HCT116 (cell line): ENCODE data around the gene THAP2. TPM values are rescaled to one million over a fixed set of nuclear protein-coding genes. Genes with fewer than 3 reads are reported as not detected.

Experiments used
- ATAC-seq: fragments of 200-7000 bp; cut with Tn5 transposase; 2 replicates; pipeline ENCODE4 v1.9.1; 2020; ENCODE audit warnings: mild to moderate bottlenecking, moderate library complexity
- BruUV-seq: library from RNA; stranded (reverse); fragments of 400-500 nt; replicated peaks from 2 replicates; lab custom pipeline; 2021; lab: Mats Ljungman, UMichigan
- CTCF ChIA-PET: fragments of 300-600 bp; sonication (Branson Sonifier 250); formaldehyde crosslinking; loops from one replicate; lab custom pipeline; 2021; ENCODE audit warnings: antibody characterized with exemption; lab: Charles Lee
- POLR2A ChIA-PET: fragments of 300-600, 350-600 bp; sonication (Branson Sonifier 250); formaldehyde crosslinking; loops from one replicate; lab custom pipeline; 2021; ENCODE audit warnings: antibody characterized with exemption; lab: Charles Lee
- RAD21 ChIA-PET, 2 experiments: fragments of 300-600 bp; sonication (Branson Sonifier 250); formaldehyde crosslinking; loops; one replicate each; lab custom pipeline; 2023; ENCODE audit warnings: low total read pairs in 2 of 2; ENCODE audit not compliant: uncharacterized antibody in 2 of 2, unreplicated experiment in 2 of 2, low non-redundant PET in 1 of 2; lab: Charles Lee
- DNase-seq: peaks from one replicate; pipeline ENCODE4 v3.0.0-alpha.2; 2010; ENCODE audit warnings: low read depth, low spot score
- H2AFZ ChIP-seq: fragments of 200-600 bp; shearing (Covaris generic), sonication (generic); 2 replicates; pipeline ENCODE4 v1.6.1; 2017; ENCODE audit warnings: low read depth, mixed run types, mixed read lengths, antibody characterized with exemption, low read length; ENCODE audit not compliant: poor library complexity, severe bottlenecking
- H3K27ac ChIP-seq: 2 replicates; pipeline ENCODE4 v1.5.1; 2012; ENCODE audit warnings: low read depth, low read length
- H3K27me3 ChIP-seq: fragments of 200-600 bp; sonication (generic); 2 replicates; pipeline ENCODE4 v1.6.1; 2016; ENCODE audit warnings: mixed run types, low read length, mixed read lengths; ENCODE audit not compliant: insufficient read depth
- H3K36me3 ChIP-seq, 2 experiments: fragments of 200-500 bp in 1 of 2; fragments of 200-600 bp in 1 of 2; sonication (Bioruptor generic) in 1 of 2; sonication (generic) in 1 of 2; 2 replicates each; pipeline versions ENCODE4 v1.5.1 to v1.6.1; 2014 to 2016; ENCODE audit warnings: low read length in 2 of 2, inconsistent platforms in 1 of 2, mixed read lengths in 1 of 2, mixed run types in 1 of 2; ENCODE audit not compliant: insufficient read depth in 2 of 2, control insufficient read depth in 1 of 2
- H3K4me1 ChIP-seq, 2 experiments: fragments of 200-600 bp in 1 of 2; sonication (generic) in 1 of 2; 2 replicates each; pipeline versions ENCODE4 v1.5.1 to v1.6.1; 2012 to 2017; ENCODE audit warnings: low read length in 2 of 2, inconsistent platforms in 1 of 2, mild to moderate bottlenecking in 1 of 2, mixed read lengths in 1 of 2, mixed run types in 1 of 2, moderate library complexity in 1 of 2; ENCODE audit not compliant: insufficient read depth in 2 of 2, control insufficient read depth in 1 of 2
- H3K4me2 ChIP-seq: fragments of 200-600 bp; sonication (generic); 2 replicates; pipeline ENCODE4 v1.6.1; 2017; ENCODE audit warnings: mixed run types, low read length, mixed read lengths
- H3K4me3 ChIP-seq, 2 experiments: fragments of 200-600 bp in 1 of 2; sonication (generic) in 1 of 2; replicated peaks in 1 of 2; 2 replicates each; pipeline ENCODE4 v1.5.1; 2011 to 2016; ENCODE audit warnings: low read length in 2 of 2, control low read depth in 1 of 2, low read depth in 1 of 2, mild to moderate bottlenecking in 1 of 2, mixed read lengths in 1 of 2, mixed run types in 1 of 2
- H3K79me2 ChIP-seq: fragments of 200-600 bp; sonication (generic); 2 replicates; pipeline ENCODE4 v1.6.1; 2017; ENCODE audit warnings: mild to moderate bottlenecking, mixed run types, low read length, moderate library complexity, mixed read lengths; ENCODE audit not compliant: insufficient read depth
- H3K9ac ChIP-seq: fragments of 200-600 bp; sonication (generic); 2 replicates; pipeline ENCODE4 v1.6.1; 2016; ENCODE audit warnings: low read length, mixed read lengths
- H3K9me2 ChIP-seq: fragments of 200-600 bp; sonication (generic), shearing (Covaris generic); 2 replicates; pipeline ENCODE4 v1.6.1; 2017; ENCODE audit warnings: mixed run types, mild to moderate bottlenecking, moderate library complexity; ENCODE audit not compliant: insufficient read depth
- H3K9me3 ChIP-seq, 2 experiments: fragments of 200-500 bp in 1 of 2; fragments of 200-600 bp in 1 of 2; sonication (Bioruptor generic) in 1 of 2; sonication (generic) in 1 of 2; 2 replicates each; pipeline ENCODE4 v1.6.1; 2014 to 2017; ENCODE audit warnings: low read length in 2 of 2, mixed read lengths in 2 of 2, inconsistent platforms in 1 of 2, low read depth in 1 of 2, mild to moderate bottlenecking in 1 of 2, mixed run types in 1 of 2, moderate library complexity in 1 of 2; ENCODE audit not compliant: control insufficient read depth in 1 of 2, insufficient read depth in 1 of 2
- H4K20me1 ChIP-seq: fragments of 200-600 bp; sonication (generic), shearing (Covaris generic); 2 replicates; pipeline ENCODE4 v1.6.1; 2017; ENCODE audit warnings: mixed run types, mild to moderate bottlenecking, moderate library complexity; ENCODE audit not compliant: insufficient read depth
- ATF3 ChIP-seq: IDR thresholded peaks from 2 replicates; pipeline ENCODE4 v1.6.1; 2012
- CBX3 ChIP-seq: IDR thresholded peaks from 2 replicates; pipeline ENCODE4 v1.6.1; 2012; ENCODE audit warnings: low read depth
- CEBPB ChIP-seq: IDR thresholded peaks from 2 replicates; pipeline ENCODE4 v1.6.1; 2012; ENCODE audit warnings: low read depth
- CTCF ChIP-seq, 3 experiments: fragments of 200-600 bp in 1 of 3; sonication (generic) in 1 of 3; IDR thresholded peaks in 2 of 3; conservative IDR thresholded peaks in 1 of 3; 2 replicates each; pipeline ENCODE4 v1.5.1; 2012 to 2017; ENCODE audit warnings: low read depth in 2 of 3, low read length in 2 of 3, antibody characterized with exemption in 1 of 3, borderline replicate concordance in 1 of 3, control low read depth in 1 of 3, mild to moderate bottlenecking in 1 of 3, mixed read lengths in 1 of 3, mixed run types in 1 of 3, moderate library complexity in 1 of 3; ENCODE audit not compliant: insufficient read depth in 1 of 3
- EGR1 ChIP-seq: IDR thresholded peaks from 2 replicates; pipeline ENCODE4 v1.6.1; 2012; ENCODE audit warnings: low read depth
- ELF1 ChIP-seq: IDR thresholded peaks from 2 replicates; pipeline ENCODE4 v1.6.1; 2012; ENCODE audit warnings: low read depth, borderline replicate concordance
- EZH2 ChIP-seq: fragments of 200-600 bp; sonication (generic); IDR thresholded peaks from 2 replicates; pipeline ENCODE4 v1.6.1; 2017; ENCODE audit warnings: antibody characterized with exemption, mixed run types
- EZH2phosphoT487 ChIP-seq: fragments of 200-600 bp; IDR thresholded peaks from 2 replicates; pipeline ENCODE4 v1.6.1; 2018; ENCODE audit warnings: antibody characterized with exemption, borderline replicate concordance
- FOSL1 ChIP-seq: IDR thresholded peaks from 2 replicates; pipeline ENCODE4 v1.6.1; 2012; ENCODE audit warnings: low read depth
- JUND ChIP-seq: IDR thresholded peaks from 2 replicates; pipeline ENCODE4 v1.6.1; 2012
- MAX ChIP-seq: IDR thresholded peaks from 2 replicates; pipeline ENCODE4 v1.6.1; 2012
- POLR2A ChIP-seq: IDR thresholded peaks from 2 replicates; pipeline ENCODE4 v1.7.0; 2011; ENCODE audit warnings: borderline replicate concordance; ENCODE audit not compliant: insufficient read depth, insufficient read length; ENCODE audit errors: extremely low read depth
- RAD21 ChIP-seq: IDR thresholded peaks from 2 replicates; pipeline ENCODE4 v1.6.1; 2012; ENCODE audit warnings: low read depth, mild to moderate bottlenecking
- SIN3A ChIP-seq: IDR thresholded peaks from 2 replicates; pipeline ENCODE4 v1.6.1; 2012; ENCODE audit warnings: low read depth
- SP1 ChIP-seq: IDR thresholded peaks from 2 replicates; pipeline ENCODE4 v1.6.1; 2012; ENCODE audit warnings: low read depth
- SRF ChIP-seq: IDR thresholded peaks from 2 replicates; pipeline ENCODE4 v1.6.1; 2012; ENCODE audit warnings: low read depth
- TCF7L2 ChIP-seq: IDR thresholded peaks from 2 replicates; pipeline ENCODE4 v1.7.0; 2011; ENCODE audit warnings: borderline replicate concordance, inconsistent platforms; ENCODE audit not compliant: insufficient read depth, insufficient read length; ENCODE audit errors: extremely low read depth
- ZFX ChIP-seq: fragments of 450-650 bp; IDR thresholded peaks from 2 replicates; pipeline ENCODE4 v1.6.1; 2017
- intact Hi-C: fragments of 100-400 bp; cut with micrococcal nuclease; formaldehyde crosslinking; loops from 2 replicates; pipeline ENCODE4 v1.10.0; 2022
- total RNA-seq: library from RNA; stranded (reverse); gene quantifications from one replicate; pipeline ENCODE4 v1.2.1, GENCODE V29; 2021; ENCODE audit not compliant: unreplicated experiment

THAP2 gene
- total RNA-seq, 1 experiment from 2014 or later: 3.7 TPM

GRCh38 chr12:71688961-71689570 lies 25.0 kb downstream of the THAP2 start:
- H3K4me1 ChIP-seq: peaks cover 0 to 18% of the 10 kb centered on the region in 2 experiments; a peak in 2 of 4 replicates
- no peak overlapping the region for H3K4me3 ChIP-seq
- no peaks in the 10 kb centered on the region for H3K9me2 ChIP-seq
- ChIA-PET CTCF (no interaction called here), POLR2A (no interaction called here), RAD21 (no interaction called here)
- no peak for DNase-seq
- H3K9ac ChIP-seq: no peak overlapping the region
- no peaks in the 10 kb centered on the region for H3K36me3 ChIP-seq
- no peaks in the 10 kb centered on the region for H3K79me2 ChIP-seq
- no peaks in the 10 kb centered on the region for H4K20me1 ChIP-seq
- no peak overlapping the region for H2AFZ ChIP-seq
- H3K9me3 ChIP-seq: no peaks in the 10 kb centered on the region
- TF ChIP-seq SP1 (no peak), TCF7L2 (no peak), MAX (no peak), EGR1 (no peak), SIN3A (no peak), CBX3 (no peak), CEBPB (no peak), ZFX (no peak), JUND (no peak), EZH2phosphoT487 (no peak), SRF (no peak), FOSL1 (no peak), RAD21 (no peak), EZH2 (no peak), ATF3 (no peak), POLR2A (no peak), ELF1 (no peak), CTCF (IDR thresholded peaks at IDR 0.05 in 2 of 3, conservative IDR thresholded peaks at IDR 0.05 in 1 of 3; ENCODE audit: borderline replicate concordance in 1 of 3, insufficient read depth in 1 of 3, low read depth in 2 of 3, low read length in 2 of 3) (no peak)
- H3K27ac ChIP-seq: no peak overlapping the region
- H3K27me3 ChIP-seq: no peaks in the 10 kb centered on the region
- H3K4me2 ChIP-seq: no peak overlapping the region
- no peak for ATAC-seq
- intact Hi-C loops: no loop called here
- no TSS peak for BruUV-seq
